Stimulated activated CD8-positive, alpha-beta memory T cell treated with anti-CD3 and anti-CD28 coated beads, Interleukin-4, amount 100 ng/mL, for 4 hours (primary cell): ENCODE results near the gene GLG1.
"Not testable (repeated sequence)": the region's sequence is repeated elsewhere in the genome, so short reads cannot be mapped to it uniquely, and the experiment has no call there.

Experiments
- DNase-seq, 2 donors: peaks; one replicate each; pipeline ENCODE4 v3.0.0-alpha.2; 2020; ENCODE audit warnings: low read depth in 2 of 2, low spot score in 1 of 2

The GLG1 gene

DNA sequence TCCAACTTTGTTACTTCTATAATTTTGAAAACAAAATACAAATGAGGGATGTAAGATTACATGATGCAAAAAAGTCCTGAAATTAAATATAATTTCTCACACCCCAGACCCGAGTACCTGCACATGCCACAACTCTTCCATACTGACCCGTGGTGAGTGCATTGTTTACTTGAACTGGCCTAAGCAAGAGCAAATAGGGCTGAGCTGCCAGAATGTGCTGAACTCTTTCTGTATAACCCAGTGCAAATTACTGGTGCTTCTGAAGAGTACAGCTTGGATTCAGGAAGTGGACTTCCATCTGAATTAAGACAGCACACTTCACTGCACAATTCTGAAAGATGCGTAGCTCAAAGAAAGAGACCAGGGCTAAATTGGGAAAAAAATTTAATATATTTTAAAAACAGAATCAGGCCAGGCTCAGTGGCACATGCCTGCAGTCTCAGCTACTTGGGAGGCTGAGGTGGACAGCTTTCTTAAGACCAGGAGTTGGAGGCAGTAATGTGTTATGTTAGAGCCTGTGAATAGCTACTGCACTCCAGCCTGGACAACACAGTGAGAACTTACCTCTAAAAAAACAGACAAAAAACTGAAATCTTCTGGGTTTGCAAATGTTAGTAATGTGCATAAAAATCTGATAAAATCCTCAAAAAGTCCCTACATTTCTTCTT is 63.9 kb downstream of the GLG1 start:
- not testable (repeated sequence) for DNase-seq

DNA sequence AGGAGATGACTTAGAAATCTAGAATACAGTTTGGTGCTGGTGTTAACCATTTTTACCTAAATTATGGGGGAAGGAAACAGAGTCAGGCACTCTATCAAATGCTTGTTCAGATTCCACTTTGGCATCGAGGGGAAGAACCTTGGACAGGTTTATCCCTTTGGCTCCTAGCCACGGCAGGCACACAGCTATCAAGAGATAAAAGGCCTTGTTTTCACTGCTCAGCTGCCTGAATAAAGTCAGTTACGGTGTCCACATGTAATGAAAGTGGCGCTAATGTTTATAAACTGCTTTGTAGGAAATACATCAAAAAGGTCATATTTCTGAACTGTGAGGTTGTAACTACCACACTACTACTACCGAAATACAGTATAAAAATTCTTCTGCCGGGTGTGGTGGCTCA is 66.3 kb downstream of the GLG1 start:
- DNase-seq, result not testable (repeated sequence)

DNA sequence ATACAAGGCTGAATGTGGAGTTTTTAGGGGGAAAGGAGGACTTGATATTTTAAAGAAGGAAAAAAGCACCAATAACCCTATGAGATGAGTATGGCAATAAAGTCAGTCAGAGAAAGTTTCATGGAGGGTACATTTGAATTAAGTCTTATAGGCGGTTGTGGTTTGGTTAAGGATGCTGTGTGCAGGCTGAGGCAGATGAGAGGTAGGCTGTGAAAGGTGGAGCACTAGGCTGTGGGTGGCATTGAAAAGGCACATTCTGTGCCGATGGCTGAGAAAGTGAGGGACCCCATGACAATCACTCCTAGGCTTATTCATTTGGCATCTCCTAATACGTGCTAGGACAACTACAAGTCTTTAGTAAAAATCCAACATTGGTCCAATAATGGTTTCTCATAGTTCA is 68.1 kb downstream of the GLG1 start:
- not testable (repeated sequence) for DNase-seq

- not testable (repeated sequence) for DNase-seq
Observed at GRCh38 chr16:74537746-74538145, 69.2 kb downstream of the GLG1 start.

- DNase-seq, result not testable (repeated sequence)
Observed at GRCh38 chr16:74534650-74535049, 72.3 kb downstream of the GLG1 start.

DNA sequence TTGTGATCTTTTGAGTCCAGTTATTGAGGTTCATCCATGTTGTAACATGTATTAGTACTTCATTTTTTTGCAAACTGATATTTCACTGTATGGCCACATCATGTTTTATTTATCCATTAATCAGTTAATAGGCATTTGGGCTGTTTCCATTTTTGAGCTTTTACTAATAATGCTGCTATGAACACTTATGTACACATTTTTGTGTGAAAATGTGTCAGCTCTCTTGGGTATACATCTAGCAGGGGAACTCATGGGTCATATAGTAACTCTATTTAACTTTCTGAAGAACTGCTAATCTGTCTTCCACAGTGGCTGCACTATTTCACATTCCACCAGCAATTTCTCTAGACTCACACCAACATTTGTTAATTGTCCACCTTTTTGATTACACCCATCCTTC is 82.0 kb downstream of the GLG1 start:
- DNase-seq, result no peak

DNA sequence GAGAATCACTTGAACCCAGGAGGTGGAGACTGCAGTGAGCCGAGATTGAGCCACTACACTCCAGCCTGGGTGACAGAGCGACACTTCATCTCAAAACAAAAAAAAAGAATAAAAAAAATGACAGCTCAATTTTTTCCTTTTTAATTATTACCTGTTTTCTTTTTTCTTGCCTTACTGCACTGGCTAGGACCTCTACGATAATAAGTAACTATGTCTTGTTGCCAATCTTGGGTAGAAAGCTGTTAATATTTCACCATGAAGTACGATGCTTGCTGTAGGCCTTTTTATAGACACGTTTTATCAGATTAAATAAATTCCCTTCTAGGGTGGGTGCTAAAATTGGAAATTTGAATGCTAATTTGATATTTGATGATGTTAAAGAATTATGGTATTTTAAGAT is 82.8 kb downstream of the GLG1 start:
- no peak for DNase-seq

- not testable (repeated sequence) for DNase-seq
Observed at GRCh38 chr16:74523706-74524105, 83.2 kb downstream of the GLG1 start.

DNA sequence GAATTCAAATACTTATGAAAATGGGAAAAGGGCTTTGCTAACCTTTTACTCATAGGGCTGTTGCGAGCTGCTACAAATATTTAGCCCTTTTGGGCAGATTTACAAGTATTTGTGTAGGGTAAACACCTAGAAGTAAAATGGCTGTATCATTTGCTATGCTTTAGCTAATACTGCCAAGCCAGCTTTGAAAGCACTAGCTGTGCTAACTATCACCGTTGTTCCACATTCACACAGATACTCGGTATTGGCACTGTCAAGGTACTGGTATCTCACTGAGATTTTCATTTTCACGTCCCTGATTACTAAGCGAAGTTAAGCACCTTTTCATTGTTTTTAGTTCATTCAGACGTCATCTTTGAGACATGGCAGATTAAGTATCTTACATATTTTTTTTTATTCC is 84.8 kb downstream of the GLG1 start:
- DNase-seq, result no peak

DNA sequence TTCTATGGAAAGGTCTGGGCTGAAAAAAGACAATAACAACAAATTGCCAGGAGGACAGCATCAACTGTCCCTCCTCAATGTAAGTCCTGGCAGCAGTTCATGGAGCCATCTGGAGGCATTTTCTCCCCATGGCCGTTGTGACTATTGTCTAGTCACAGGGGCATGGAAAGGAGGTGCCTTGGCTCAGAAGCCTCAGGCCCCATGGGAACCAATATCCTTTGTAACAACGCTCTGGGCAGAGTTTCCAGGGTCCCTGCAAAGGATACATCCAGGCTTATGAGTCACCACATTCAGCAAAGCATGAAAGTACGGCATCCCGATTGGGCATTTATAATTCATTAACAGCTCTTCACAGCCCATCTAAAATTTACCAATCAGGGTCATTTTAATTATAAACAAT is 85.2 kb downstream of the GLG1 start:
- no peak for DNase-seq

- not testable (repeated sequence) for DNase-seq
Observed at GRCh38 chr16:74518934-74519333, 88.0 kb downstream of the GLG1 start.

GRCh38 chr16:74511961-74512360 is 95.0 kb downstream of the GLG1 start:
- no peak for DNase-seq

- no peak for DNase-seq
Observed at GRCh38 chr16:74505011-74505410, 101.9 kb downstream of the GLG1 start.

GRCh38 chr16:74503412-74503811 is 103.5 kb downstream of the GLG1 start:
- no peak for DNase-seq

DNA sequence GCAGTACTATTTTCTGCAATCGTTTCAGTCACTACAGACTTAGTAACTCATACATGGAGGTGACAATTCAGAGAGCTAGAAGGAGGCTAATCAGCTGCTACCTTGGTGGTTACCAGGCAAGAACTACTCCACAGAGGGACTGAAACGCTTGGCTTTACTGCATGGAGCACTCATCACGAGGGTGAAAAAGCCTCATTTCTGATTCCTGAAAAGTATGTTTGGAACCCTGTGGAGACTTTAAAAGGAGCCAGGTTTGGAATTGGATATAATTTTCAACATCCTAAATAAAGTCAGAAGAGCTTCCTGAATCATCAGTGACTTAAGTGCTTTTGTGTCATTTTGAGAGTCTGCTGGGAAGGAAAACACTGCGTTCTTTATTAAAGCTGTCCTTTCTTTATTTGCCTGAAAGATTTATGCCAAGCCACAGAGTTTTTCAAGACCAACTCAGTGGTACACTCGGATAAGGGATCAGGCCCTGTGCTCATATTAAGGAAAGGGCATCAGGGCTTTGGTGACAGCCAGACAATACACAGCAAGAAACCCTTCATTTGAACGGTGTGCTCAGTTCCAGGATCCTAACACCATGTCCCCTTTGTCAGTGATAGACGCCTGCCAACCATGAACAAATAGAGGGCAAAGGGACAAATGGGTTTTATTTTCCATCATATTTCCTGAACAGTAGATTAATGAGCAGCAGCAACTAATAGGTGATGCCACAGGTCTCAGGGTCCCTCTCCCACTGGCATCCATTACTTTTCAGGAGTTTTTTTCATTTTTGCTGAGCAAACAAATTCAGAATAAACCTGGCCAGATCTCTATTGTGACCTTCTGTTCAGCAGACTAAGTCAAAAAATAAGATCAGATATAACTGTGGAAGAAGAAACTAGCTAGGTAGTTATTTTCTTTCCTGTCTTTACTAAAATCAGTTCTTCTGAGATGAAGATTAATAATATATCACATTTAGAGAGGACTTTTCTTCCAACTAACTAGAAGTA is 105.1 kb downstream of the GLG1 start:
- DNase-seq, result no peak

DNA sequence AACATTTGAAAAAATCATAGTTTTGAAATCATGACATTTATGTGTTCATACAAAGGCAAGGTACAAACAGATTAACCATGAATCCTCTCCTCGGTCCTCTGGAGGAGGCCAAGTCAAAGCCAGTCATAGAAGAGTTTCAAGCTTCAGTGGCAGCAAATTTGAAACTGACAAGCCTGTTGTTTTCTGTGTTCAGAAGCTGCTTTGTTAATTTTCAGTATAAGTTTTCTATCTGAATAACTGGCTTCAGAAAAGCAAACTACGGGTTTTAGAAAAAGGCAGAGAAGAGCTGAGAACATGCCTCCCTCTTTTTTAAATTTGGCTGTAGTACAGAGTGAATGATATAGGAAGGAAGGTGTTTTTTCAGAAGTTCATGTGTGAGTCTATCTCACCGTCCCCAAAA is 106.0 kb downstream of the GLG1 start:
- no peak for DNase-seq

- DNase-seq, result no peak
Observed at GRCh38 chr16:74499114-74499513, 107.8 kb downstream of the GLG1 start.

DNA sequence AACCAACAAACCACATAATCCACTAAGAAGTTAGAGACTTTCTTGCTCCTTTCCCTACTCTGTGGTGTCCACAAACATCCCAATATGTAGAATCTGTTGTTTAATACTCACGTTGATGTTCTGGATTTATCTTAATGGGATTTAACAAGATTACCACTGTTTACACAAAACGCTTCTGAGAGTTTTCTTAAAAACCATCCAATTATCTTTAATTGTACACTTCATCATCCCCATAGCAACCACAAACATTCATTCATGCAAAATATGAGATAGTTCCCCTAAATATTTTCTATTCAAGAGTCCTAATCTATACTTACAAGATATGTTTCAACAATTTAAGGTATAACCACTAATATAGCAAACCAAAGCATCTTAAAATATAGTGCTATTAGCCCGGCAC is 109.2 kb downstream of the GLG1 start:
- no peak for DNase-seq

DNA sequence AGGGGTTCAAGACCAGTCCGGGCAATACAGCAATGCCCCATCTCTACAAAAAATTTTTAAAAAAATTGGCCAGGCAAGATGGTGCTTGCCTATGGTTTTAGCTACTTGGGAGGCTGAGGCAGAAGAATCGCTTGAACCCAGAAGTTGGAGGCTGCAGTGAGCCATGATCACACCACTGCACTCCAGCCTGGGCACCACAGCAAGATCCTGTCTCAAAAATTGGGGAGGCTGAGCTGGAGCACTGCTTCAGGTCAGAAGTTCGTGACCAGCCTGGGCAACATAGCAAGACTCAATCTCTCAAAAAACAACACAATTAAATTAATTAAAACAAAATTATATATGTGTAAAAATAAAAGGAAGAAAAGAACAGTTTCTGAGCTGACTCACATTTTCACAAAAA is 110.9 kb downstream of the GLG1 start:
- no peak for DNase-seq

DNA sequence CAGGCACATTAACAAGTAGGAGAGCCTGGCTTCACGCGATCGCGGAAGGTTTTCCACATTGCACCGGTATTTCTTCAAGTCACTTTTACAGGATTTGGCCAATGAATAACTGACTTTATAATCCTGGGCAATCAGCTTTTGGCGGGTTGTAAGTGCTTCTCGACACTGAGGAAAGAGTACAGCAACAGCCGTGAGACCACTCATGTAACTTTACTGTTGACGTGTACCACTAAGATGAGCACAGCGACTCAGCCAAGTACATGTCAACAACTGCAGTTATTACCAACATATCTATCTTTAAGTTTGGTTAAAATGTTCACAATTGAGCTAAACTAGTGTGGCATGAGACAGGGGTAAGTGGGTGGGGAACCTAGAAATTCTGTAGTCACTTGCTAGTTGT is 113.9 kb downstream of the GLG1 start:
- DNase-seq, result no peak

DNA sequence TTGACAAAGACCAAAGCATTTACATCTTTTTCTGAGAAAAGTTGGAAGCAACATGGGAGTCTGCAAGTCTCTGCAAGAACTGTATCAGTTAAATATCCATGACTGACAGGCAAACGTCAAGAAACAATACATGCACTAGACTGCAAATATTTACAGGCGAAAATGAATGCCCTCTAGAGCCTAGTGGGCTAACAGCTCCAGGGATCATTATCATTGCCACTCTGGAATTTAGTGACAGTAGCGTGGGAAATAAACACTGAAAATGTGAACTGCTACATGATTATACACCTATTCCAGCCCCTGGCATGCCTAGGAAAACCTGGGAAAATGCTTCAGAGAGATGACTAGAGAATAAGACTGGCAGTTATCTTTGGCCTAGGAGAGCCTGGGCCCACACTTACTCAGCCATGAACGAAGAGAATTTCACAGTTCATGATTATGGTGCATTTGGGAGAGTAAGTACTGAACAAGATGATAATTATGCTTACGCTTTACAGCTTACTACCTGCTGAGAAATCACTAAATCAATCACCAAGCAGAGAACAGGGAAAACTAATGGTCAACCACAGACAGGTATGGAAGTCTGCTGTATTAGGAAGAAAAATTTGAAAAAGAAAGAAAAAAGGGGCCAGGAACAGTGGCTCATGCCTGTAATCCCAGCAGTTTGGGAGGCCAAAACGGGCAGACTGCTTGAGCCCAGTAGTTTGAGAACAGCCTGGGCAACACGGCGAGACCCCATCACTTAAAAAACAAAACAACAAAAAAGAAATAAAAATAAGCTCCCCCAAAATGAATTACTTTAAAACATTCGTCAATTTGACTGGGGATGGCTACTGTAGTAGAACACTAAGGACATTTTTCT is 119.0 kb downstream of the GLG1 start:
- DNase-seq, result no peak
